GM18868 (cell line): ENCODE measurements around the gene CTH.
"Not testable (repeated sequence)": the region's sequence is repeated elsewhere in the genome, so short reads cannot be mapped to it uniquely, and the experiment has no call there.

ENCODE experiments used
- ATAC-seq: cut with Tn5 transposase; IDR thresholded peaks from one replicate; pipeline ENCODE4 v1.9.1; 2021; ENCODE audit warnings: mild to moderate bottlenecking, moderate library complexity; ENCODE audit not compliant: unreplicated experiment

CTH gene

DNA sequence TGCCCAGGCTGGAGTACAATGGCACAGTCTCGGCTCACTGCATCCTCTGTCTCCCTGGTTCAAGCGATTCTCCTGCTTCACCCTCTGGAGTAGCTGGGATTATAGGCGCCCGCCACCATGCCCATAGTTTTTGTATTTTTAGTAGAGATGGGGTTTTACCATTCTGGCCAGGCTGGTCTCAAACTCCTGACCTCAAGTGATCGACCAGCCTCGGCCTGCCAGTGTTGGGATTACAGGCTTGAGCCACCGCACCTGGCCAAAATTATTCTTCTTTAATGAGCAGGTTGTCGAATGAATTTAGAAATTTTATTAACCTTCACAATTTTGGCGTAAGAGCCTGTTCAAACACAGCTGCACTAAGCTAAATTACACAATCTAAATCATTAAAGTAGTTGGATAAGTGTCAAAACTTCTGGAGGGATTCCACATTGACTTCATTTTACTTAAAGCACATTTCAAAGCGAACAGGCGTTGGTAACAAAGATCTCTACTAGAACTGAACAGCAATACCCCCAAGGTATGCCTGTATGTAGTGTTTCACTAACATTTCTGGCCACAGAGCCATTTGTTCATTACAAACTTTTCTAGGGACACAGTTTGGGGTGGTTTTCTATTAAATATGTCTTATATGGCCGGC, 5.2 kb upstream of the CTH start:
- ATAC-seq: no peak

DNA sequence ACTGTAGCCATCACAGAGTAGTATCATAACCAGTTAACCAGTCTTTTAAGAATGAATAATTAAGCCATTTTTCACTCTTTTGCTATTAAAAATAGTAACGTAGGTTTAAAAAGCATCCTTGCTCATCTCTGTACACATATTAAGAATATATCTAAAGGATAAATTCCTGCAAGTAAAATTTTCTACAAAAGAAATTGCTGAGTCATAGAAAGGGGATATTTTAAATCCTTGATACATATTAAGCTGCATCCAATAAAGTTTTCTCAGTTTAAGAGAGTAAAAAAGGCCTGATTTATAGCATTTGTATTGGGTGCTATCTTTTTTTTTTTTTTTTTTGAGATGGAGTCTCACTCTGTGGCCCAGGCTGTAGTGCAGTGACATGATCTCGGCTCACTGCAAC, 1.9 kb upstream of the CTH start:
- no peak for ATAC-seq

DNA sequence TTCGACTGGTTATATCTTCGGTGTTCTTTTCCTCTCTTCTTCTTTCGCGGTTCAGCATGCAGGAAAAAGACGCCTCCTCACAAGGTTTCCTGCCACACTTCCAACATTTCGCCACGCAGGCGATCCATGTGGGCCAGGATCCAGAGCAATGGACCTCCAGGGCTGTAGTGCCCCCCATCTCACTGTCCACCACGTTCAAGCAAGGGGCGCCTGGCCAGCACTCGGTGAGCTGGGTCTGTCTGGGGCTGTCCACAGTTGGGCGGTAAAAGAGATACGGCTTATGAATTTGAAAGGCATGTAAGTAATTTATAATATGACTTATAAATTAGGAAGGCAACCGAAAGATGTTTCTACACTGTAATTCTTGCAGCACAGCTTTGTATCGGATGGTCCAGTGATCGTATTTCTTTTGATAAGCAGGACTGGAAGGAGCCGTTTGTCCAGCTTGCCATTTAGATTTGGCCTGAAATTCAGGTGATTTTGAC, 334 bp downstream of the CTH start:
- ATAC-seq: no peak

DNA sequence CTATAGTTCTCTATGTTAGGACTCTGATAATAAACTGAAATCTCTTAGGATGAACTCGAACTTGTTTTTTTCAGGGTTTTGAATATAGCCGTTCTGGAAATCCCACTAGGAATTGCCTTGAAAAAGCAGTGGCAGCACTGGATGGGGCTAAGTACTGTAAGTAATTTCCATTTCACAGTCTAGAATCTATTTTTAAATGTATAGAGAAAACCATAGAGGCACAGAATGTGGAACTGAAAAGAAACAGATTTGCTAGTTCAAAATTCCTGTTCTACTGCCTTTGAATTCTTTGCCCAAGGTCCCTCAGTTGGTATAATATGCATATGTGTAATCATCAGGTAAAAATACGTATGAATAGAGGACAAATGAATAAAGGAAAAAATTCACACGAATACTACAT, 4.8 kb downstream of the CTH start:
- ATAC-seq: peak; percentile 18

DNA sequence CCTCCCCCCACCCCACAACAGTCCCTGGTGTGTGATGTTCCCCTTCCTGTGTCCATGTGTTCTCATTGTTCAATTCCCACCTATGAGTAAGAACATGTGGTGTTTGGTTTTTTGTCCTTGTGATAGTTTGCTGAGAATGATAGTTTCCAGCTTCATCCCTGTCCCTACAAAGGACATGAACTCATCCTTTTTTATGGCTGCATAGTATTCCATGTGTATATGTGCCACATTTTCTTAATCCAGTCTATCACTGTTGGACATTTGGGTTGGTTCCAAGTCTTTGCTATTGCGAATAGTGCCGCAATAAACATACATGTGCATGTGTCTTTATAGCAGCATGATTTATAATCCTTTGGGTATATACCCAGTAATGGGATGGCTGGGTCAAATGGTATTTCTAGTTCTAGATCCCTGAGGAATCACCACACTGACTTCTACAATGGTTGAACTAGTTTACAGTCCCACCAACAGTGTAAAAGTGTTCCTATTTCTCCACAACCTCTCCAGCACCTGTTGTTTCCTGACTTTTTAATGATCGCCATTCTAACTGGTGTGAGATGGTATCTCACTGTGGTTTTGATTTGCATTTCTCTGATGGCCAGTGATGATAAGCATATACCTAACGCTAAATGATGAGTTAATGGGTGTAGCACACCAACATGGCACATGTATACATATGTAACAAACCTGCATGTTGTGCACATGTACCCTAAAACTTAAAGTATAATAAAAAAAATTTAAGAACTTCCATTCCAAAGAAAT, 8.1 kb downstream of the CTH start:
- ATAC-seq: not testable (repeated sequence)

DNA sequence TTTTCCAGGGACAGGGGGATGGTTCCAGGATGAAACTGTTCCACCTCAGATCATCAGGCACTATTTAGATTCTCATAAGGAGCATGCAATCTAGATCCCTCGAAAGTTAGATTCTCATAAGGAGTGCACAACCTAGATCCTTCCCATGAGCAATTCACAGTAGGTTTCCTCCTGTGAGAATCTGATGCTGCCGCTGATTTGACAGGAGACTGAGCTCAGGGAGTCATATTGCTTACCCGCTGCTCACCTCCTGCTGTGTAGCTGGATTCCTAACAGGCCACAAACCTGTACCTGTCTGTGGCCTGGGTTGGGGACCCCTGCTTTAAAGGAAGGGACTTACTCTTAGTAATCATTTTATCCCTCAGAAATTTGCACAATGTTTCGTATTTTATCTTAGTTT, 9.3 kb downstream of the CTH start:
- no peak for ATAC-seq

DNA sequence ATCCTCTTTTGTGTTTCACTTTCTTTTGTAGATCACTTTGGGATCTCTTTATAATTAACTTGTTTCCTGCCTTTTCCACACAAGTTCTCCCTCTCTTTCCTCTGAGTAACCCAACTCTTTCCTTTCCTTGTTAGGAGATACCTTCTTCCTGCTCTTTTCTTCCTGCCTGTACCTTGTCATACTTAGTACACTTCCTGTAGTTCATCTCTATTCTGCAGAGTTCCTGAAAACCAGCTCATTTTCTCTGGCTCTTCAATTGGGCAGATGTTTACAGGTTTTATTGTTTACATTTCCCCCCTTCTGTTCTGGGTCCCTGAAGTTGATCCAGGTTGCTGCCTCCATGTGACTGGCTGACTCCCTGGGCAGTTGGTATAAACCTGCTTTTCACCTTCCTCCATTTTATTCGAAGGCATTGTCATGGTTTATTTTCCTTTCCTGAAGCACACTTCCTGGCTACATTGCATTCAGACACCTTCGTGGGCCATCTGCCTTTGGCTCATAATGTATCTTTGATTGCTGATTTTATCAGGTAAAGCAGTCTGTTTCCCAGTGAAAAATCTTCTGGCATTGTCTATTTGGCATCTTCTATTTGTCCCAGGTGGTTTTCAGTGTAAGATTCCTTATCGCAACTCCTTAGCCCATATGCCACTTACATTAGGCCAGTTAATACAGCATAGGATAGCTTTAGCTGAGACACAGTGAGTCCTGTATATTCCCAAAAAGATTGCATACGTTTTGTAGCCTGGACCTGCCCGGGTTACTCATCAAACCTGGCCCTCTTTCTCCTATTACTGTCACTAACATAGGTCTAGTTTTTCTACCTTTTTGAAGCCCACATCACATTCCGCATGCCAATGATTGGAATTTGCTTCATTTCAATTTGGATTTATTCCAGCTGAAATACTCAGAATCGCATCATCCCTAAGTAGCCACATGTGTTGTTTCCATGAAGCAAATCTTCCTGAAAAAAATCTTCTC, 15.4 kb downstream of the CTH start:
- no peak for ATAC-seq

DNA sequence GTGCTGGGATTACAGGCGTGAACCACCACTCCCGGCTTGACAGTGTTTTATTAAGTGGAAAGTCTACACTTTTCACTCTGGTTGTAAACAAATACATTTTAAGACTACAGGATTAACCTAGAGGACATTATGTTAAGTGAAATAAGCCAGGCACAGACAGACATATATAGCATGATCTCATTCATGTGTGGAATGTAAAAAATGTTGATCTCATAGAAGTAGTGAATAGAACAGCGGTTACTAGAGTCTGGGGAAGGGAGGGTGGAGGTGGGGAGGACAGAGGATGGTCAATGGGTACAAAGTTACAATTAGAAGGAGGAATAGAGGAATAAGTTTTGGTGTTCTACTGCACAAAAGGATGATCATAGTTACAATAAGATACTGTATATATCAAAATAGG, 16.9 kb downstream of the CTH start:
- no peak for ATAC-seq

DNA sequence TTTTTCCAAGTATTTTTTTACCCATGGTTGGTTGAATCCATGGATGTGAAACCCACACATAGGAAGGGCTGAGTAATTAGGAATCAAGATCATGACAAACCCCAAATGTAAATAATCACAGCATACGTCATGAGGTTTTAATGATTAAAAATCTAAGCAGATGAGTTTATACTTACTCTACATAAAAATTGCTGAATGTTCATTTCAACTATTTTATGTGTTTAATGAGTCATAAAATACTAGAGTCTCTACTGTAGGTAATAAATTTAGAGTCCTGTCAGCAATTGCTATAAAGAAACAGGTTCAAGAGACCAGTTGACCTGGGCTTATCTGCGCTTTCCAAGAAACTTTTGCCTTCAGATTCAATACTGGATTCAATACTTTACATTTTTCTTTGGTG, 18.2 kb downstream of the CTH start:
- ATAC-seq: no peak

DNA sequence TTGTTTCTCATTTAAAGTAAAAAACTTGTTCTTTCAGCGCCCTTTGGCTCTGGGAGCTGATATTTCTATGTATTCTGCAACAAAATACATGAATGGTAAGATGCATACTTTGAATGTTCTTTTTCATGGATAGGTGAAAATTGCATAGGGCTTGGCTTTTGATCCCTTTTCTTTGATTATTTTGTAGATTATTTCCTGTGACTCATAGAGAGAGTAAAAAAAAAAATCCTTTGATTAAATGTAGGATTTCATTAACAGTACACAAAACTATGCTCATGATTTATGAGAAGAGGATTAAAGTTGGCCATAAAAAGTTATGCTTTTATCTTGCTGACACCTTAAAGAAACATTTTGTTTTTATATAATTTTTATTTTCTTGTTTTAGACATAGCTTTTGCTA, 18.7 kb downstream of the CTH start:
- no peak for ATAC-seq

DNA sequence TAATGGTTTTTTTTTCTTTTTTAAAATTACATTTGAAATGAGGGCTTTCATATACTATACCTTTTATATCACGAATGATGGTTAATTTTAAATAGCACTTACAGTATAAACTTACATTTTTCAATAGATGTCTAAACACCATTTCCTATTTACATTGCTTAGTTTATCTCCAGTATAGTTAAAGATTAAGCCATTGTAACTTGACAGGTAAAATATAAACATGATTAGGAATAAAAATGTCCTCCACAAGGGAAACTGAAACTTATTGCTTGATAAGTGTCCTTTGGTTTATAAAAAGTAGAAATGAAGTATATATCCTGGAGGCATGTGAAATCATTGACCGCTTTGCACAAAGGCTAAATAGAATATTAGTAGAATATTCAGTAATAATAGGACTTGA, 20.2 kb downstream of the CTH start:
- no peak for ATAC-seq

DNA sequence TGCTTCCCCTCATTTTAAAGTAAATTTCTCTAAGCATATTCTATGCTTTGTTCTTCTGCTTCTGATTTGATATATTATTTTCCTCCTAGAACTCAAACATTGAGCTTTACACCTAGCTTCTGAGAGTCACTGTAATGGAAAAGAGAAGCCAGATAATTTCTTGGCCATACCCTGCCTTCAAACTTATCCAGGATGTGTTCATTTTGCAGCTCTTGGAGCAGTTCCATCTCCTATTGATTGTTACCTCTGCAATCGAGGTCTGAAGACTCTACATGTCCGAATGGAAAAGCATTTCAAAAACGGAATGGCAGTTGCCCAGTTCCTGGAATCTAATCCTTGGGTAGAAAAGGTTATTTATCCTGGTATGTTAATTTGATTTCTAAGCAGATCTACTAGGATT, 20.8 kb downstream of the CTH start:
- no peak for ATAC-seq

DNA sequence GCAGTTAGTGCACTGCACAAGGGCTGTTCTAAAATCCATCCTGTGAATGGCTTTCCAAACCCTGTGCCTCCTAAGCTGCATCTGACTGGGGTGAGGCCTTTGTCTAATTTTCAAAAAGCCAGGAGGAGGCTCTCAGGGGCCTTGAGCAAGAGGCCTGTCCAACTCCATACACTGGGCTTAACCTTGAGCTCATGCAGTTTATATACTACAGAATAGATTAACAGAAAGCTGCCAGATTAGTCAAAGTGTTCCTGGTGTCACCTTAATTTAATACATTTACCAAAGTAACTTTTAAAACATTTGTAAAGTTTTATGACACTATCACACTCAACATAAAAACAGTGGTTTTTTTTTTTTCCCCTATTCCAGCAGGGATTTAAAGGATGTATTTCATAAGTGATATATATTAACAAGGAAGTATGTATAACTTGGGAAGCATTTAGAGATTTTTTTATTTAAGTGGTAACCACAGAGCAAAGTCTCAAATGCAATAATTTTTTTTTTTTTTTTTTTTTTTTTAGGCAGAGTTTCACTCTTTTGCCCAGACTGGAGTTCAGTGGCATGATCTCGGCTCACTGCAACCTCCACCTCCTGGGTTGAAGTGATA, 23.3 kb downstream of the CTH start:
- ATAC-seq: no peak

DNA sequence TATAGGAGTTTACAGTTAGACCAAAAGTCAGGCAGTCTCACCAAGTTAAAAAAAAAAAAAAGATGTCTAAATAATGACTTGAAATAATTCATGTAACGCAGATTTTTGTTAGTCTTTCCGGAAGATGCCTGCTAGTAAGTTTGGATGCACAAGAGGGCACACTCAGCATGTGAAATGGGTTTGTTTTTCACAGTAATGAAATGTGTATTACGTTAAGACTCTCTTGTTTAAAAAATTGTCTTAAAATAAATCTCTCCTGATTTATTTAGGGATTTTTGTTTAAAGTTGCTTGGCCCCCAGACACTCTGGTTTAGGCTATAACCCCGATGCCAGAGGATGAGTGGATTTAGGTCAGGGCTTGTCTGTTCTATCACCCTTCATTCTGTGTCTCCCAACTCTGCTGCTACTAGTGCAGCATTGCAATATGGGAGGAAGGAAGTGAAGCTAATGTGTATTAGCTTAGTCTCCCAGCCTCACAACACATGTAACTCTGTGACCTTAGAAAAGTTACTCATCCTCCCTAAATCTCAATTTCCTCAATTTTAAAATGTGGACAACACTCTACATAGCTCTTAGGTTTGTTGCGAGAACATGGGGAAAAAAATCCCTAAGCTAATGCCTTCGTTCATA, 25.7 kb downstream of the CTH start:
- no peak for ATAC-seq

DNA sequence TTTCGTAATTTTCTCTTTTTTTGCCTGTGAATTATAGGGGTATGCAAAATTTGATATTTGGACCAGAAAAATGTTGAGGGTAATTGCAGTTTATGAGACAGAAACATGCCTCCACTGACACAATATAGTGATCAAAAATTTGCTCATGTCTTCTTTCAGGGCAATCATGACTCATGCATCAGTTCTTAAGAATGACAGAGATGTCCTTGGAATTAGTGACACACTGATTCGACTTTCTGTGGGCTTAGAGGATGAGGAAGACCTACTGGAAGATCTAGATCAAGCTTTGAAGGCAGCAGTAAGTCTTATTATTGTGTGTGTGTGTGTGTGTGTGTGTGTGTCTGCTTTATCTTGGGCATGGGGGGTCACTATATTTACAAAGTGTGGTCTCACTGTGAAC, 27.5 kb downstream of the CTH start:
- no peak for ATAC-seq

DNA sequence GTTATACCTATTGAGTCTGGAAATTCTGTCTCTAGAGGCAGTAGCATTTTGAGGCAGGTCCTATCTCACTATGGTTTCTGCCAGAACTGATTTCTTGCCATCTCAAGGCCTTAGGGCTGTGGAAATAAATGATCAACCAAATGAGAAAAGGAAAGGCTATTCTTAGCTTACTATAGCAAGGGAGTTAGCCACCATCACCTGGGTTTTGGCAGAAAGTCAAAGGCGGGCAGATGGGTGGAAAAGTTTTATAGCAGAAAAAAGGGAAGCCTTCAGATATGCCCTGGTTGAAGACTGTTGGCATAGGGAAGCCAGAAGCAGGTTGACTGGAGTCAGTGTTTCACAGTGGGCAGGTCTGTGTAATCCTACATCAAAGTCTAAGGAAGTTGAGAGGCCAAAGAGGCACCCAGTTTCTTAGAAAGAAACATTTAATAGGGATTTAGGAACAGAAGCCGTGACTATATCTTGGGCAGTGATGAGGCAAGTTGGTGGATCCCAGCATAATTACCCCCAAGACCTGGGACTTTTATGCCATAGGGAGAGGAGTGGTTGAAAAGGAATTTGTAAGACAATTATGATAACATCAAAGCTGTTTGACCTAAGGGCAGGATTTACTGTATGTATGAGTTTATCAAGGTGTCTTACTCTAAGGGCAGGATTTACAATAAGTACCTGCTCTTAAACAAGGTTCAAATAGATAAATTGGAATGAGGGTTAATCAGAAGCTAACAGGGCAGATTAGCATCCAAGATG, 29.7 kb downstream of the CTH start:
- no peak for ATAC-seq

DNA sequence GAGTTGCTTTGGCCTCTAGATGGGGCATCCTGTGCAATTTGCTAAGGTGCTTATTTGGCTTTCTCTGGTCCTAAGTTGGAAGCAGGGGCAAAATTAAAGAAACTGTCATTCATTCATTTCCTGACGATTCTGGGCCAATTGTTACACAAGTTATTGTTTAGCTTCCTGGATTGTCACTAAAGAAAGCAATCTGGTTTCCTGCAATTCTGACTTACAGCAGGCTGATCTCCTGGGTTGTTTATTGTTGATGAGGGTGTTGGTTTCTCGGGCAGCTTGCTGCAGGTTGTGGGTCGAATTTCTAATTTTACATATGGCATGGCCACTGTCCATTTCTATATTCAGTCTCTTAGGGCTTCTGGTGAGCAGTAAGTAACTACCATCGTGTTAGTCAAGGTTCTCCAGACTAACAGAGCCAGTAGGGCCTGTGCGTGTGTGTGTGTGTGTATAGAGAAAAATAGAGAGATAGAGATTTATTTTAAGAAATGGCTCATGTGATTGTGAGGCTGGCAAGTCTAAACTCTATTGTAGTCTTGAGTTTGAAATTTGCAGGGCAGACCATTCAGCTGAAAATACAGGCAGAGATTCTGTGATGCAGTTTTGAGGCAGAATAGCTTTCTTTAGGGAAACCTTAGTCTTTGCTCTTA, 30.4 kb downstream of the CTH start:
- ATAC-seq: no peak

DNA sequence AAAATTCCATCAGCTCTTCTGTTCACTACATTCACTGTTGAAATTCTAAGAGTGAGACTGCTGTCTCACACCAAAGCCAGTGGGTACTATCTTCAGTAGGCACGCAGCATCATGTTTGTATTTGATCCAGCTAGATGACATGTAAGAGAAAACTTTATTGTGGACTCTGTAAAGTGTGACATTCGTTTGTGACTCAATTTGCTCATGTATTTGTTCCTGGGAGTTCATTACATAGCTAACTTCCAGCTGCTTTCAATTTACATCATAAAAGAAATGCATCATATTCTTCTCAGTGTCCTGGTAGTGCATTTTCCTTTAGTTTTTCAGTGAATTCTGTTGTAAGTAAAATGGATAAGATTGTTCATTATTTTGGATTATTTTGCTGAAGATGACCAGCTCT, 31.4 kb downstream of the CTH start:
- no peak for ATAC-seq

DNA sequence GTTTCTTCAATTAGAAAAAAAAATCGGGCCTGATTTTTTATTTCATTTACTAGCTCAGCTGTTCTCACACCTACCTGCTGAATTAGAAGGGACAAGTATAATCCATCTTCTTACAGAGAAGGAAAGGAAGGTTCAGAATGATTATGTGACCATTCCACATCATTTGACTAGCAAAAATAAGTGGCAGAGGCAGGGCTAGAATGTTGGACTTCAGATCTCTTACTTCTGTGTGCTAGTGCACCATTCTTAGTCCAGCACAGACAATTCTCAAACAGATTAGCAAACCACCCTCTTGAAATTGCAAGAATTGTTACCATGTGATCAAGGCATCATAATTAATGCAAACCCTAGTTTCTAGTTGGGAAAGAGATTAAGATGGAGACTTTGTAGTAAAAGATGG, 32.7 kb downstream of the CTH start:
- ATAC-seq: no peak
